ENCODE data around the gene DMTF1.

The DMTF1 gene

DNA sequence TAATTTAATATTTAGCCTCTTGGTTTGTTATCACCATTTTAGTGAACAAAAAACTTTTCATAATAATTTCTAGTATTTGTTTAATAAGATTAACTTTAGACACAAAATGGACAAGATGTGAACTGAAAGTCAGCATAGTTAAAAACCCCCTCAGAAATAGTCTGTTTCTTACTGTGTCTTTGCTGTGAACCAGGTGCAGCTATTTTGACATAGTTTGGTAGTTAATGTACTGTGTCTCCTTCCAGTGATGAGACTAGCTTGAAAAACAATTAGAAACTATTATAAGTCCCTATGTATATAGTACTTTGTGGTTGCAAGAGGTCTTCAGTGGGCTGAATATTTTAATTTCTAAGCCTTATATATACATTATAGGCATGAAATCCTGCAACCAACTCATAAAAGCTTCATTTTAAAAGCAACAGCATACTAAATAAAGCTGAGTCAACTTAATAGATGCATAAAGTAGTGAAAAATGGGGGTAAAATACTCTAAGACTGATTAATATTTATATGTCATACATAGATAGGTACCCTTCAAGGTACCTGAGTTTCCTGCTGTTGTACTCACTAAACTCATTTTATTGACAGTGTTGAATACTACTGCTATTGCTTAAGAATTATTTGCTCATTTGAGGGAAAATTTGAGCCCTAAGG lies 19.2 kb downstream of the DMTF1 start:
- TF ChIP-seq CTCF (IDR thresholded peaks at IDR 0.05; ENCODE audit: insufficient read depth, missing control alignments) = no peak
- no peak for FAIRE-seq
- DNase-seq (ENCODE audit: insufficient read length, low spot score) = no peak

- FAIRE-seq (no peak), DNase-seq (ENCODE audit: insufficient read length, low spot score) (no peak)
- no peak for TF ChIP-seq CTCF (IDR thresholded peaks at IDR 0.05; ENCODE audit: insufficient read depth, missing control alignments)
Observed at GRCh38 chr7:87173471-87173870, 21.2 kb downstream of the DMTF1 start.

DNA sequence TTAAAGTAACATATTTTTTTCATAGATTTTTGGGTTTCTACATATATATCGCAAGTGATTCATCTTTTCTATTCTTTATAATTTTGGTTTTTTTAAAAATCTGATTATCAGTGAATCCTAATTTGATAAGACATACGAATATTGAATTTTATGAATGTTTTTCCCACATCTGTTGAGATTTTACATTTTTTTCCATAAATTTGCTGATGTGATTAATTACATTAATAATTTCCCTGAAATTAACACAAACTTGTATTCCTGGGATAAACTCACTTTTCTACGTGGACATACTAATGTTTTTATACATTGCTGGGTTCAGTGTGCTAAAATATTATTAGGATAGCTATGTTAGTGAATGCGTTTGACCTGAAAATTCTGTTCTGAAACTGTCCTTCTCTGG lies 26.1 kb downstream of the DMTF1 start:
- DNase-seq (ENCODE audit: insufficient read length, low spot score) = no peak
- FAIRE-seq = no peak
- no peak for TF ChIP-seq CTCF (IDR thresholded peaks at IDR 0.05; ENCODE audit: insufficient read depth, missing control alignments)

GRCh38 chr7:87179180-87179579 lies 26.9 kb downstream of the DMTF1 start:
- TF ChIP-seq CTCF (IDR thresholded peaks at IDR 0.05; ENCODE audit: insufficient read depth, missing control alignments) = no peak
- DNase-seq (ENCODE audit: insufficient read length, low spot score) = no peak
- FAIRE-seq = no peak

- DNase-seq (ENCODE audit: insufficient read length, low spot score) (no peak), FAIRE-seq (no peak)
- TF ChIP-seq CTCF (IDR thresholded peaks at IDR 0.05; ENCODE audit: insufficient read depth, missing control alignments) = no peak
Observed at GRCh38 chr7:87187120-87187519, 34.9 kb downstream of the DMTF1 start.

DNA sequence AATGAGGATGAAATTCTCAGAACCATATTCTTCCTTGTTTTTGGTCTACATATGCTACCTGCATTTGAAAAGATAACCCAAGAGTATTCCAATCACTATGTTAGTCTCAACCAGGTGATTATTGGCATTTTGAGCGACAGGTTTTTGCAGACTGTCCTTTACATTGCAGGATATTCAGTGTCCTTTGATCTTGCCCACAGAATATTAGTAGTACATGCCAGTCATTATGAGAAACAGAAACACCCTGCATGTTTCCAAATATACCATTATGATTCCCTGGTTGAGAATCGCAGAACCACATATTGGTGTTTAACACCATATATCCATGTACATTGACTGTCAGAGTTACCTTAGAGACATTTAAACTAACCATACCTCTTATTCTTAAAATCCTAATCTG lies 36.7 kb downstream of the DMTF1 start:
- no peak for FAIRE-seq
- no peak for DNase-seq (ENCODE audit: insufficient read length, low spot score)
- no peak for TF ChIP-seq CTCF (IDR thresholded peaks at IDR 0.05; ENCODE audit: insufficient read depth, missing control alignments)

GRCh38 chr7:87190783-87191182 lies 38.5 kb downstream of the DMTF1 start:
- no peak for FAIRE-seq
- no peak for DNase-seq (ENCODE audit: insufficient read length, low spot score)
- no peak for TF ChIP-seq CTCF (IDR thresholded peaks at IDR 0.05; ENCODE audit: insufficient read depth, missing control alignments)

Measured in D721Med (cell line).